H1 (cell line): Measurements from ENCODE around the gene MAGI1. TPM values are rescaled to one million over a fixed set of nuclear protein-coding genes. Genes with fewer than 3 reads are reported as not detected.

Experiments
- CTCF ChIA-PET: fragments of 300-600 bp; sonication (Branson Sonifier 250); formaldehyde crosslinking; loops from one replicate; lab custom pipeline; 2021; ENCODE audit not compliant: partially characterized antibody; lab: Charles Lee
- POLR2A ChIA-PET: fragments of 300-600 bp; sonication (Branson Sonifier 250); formaldehyde crosslinking; loops from one replicate; lab custom pipeline; 2021; ENCODE audit warnings: inconsistent platforms; ENCODE audit not compliant: partially characterized antibody; lab: Charles Lee
- DNase-seq, 2 experiments: peaks; one replicate each; pipeline versions ENCODE4 v3.0.0 to v3.0.0-alpha.2; 2010 to 2022; ENCODE audit warnings: low spot score in 2 of 2, low read depth in 1 of 2, mixed read lengths in 1 of 2
- FAIRE-seq: peaks from 2 replicates; lab custom pipeline; 2011; peaks lifted over from hg19 to GRCh38; lab: Jason Lieb, UNC
- H2AFZ ChIP-seq: 2 replicates; pipeline ENCODE4 v1.8.1; 2012; ENCODE audit warnings: low read length, inconsistent platforms
- H2AK5ac ChIP-seq: 2 replicates; pipeline ENCODE4 v1.6.1; 2013; ENCODE audit warnings: low read depth, low read length
- H2BK120ac ChIP-seq: replicated peaks from 2 replicates; pipeline ENCODE3; 2013; ENCODE audit warnings: low read depth, low read length, inconsistent platforms
- H2BK12ac ChIP-seq: 2 replicates; pipeline ENCODE4 v1.6.1; 2013; ENCODE audit warnings: low read depth, low read length
- H2BK15ac ChIP-seq: 2 replicates; pipeline ENCODE4 v1.6.1; 2013; ENCODE audit warnings: low read length
- H2BK20ac ChIP-seq: 2 replicates; pipeline ENCODE4 v1.6.1; 2013; ENCODE audit warnings: low read length
- H2BK5ac ChIP-seq: 2 replicates; pipeline ENCODE4 v1.6.1; 2013; ENCODE audit warnings: low read depth, low read length
- H3K14ac ChIP-seq: 2 replicates; pipeline ENCODE4 v1.6.1; 2013; ENCODE audit warnings: inconsistent platforms; ENCODE audit not compliant: insufficient read length
- H3K18ac ChIP-seq: 2 replicates; pipeline ENCODE4 v1.6.1; 2013; ENCODE audit warnings: low read length; ENCODE audit errors: extremely low read depth
- H3K23ac ChIP-seq: 2 replicates; pipeline ENCODE4 v1.6.1; 2013; ENCODE audit warnings: inconsistent platforms; ENCODE audit not compliant: insufficient read length
- H3K23me2 ChIP-seq: 2 replicates; pipeline ENCODE4 v1.6.1; 2013; ENCODE audit warnings: low read depth, low read length
- H3K27ac ChIP-seq: 2 replicates; pipeline ENCODE4 v1.6.1; 2011; ENCODE audit warnings: low read depth, low read length, inconsistent platforms
- H3K27me3 ChIP-seq, 4 experiments: replicated peaks in 1 of 4; 1 replicate in 1 of 4; 2 replicates in 3 of 4; pipeline versions ENCODE4 v1.6.1 to v1.8.1; 2011 to 2013; ENCODE audit warnings: low read length in 3 of 4, mild to moderate bottlenecking in 3 of 4, inconsistent platforms in 2 of 4, mixed read lengths in 2 of 4, moderate library complexity in 1 of 4; ENCODE audit not compliant: control insufficient read depth in 3 of 4, insufficient read depth in 3 of 4; ENCODE audit errors: extremely low read depth in 1 of 4
- H3K36me3 ChIP-seq, 4 experiments: 2 replicates each; pipeline versions ENCODE4 v1.6.1 to v1.8.1; 2011 to 2013; ENCODE audit warnings: mild to moderate bottlenecking in 4 of 4, low read length in 3 of 4, moderate library complexity in 2 of 4, control low read depth in 1 of 4, inconsistent platforms in 1 of 4; ENCODE audit not compliant: insufficient read depth in 4 of 4, control insufficient read depth in 2 of 4
- H3K4ac ChIP-seq: replicated peaks from 2 replicates; pipeline ENCODE3; 2013; ENCODE audit warnings: low read length, low read depth, mixed read lengths, inconsistent platforms; ENCODE audit not compliant: insufficient read length
- H3K4me1 ChIP-seq, 4 experiments: replicated peaks in 1 of 4; 1 replicate in 1 of 4; 2 replicates in 3 of 4; pipeline versions ENCODE4 v1.6.1 to v1.8.1; 2011 to 2013; ENCODE audit warnings: low read length in 3 of 4, inconsistent platforms in 2 of 4, mixed read lengths in 1 of 4; ENCODE audit not compliant: insufficient read depth in 4 of 4, control insufficient read depth in 3 of 4
- H3K4me2 ChIP-seq, 2 experiments: 2 replicates each; pipeline versions ENCODE4 v1.6.1 to v1.8.1; 2011 to 2013; ENCODE audit warnings: low read depth in 2 of 2, low read length in 2 of 2, control low read depth in 1 of 2, inconsistent platforms in 1 of 2, mild to moderate bottlenecking in 1 of 2; ENCODE audit not compliant: insufficient read depth in 1 of 2
- H3K4me3 ChIP-seq, 4 experiments: fragments of 200-600, 300-600 bp in 1 of 4; sonication (generic), shearing (Covaris generic), sonication (Bioruptor Twin) in 1 of 4; 2 replicates each; pipeline versions ENCODE4 v1.5.1 to v1.8.1; 2011 to 2016; ENCODE audit warnings: low read length in 4 of 4, low read depth in 3 of 4, control low read depth in 2 of 4, inconsistent platforms in 2 of 4, mild to moderate bottlenecking in 2 of 4, mixed read lengths in 1 of 4, moderate library complexity in 1 of 4; ENCODE audit not compliant: insufficient read depth in 2 of 4; ENCODE audit errors: extremely low read depth in 1 of 4
- H3K56ac ChIP-seq: replicated peaks from 2 replicates; pipeline ENCODE3; 2013; ENCODE audit warnings: low read depth, mild to moderate bottlenecking, mixed read lengths, low read length, inconsistent platforms; ENCODE audit not compliant: insufficient read length
- H3K79me1 ChIP-seq: 2 replicates; pipeline ENCODE4 v1.6.1; 2013; ENCODE audit warnings: low read depth, low read length, control low read depth
- H3K79me2 ChIP-seq, 2 experiments: 2 replicates each; pipeline versions ENCODE4 v1.6.1 to v1.8.1; 2012 to 2013; ENCODE audit warnings: low read length in 2 of 2, mild to moderate bottlenecking in 2 of 2, inconsistent platforms in 1 of 2; ENCODE audit not compliant: insufficient read depth in 2 of 2, control insufficient read depth in 1 of 2
- H3K9ac ChIP-seq, 4 experiments: replicated peaks in 1 of 4; 1 replicate in 1 of 4; 2 replicates in 3 of 4; pipeline versions ENCODE4 v1.6.1 to v1.8.1; 2011 to 2013; ENCODE audit warnings: low read depth in 3 of 4, low read length in 3 of 4, control low read depth in 2 of 4, mild to moderate bottlenecking in 2 of 4, moderate library complexity in 2 of 4, inconsistent platforms in 1 of 4; ENCODE audit errors: extremely low read depth in 1 of 4
- H3K9me3 ChIP-seq, 2 experiments: 2 replicates each; pipeline versions ENCODE4 v1.6.1 to v1.8.1; 2012 to 2013; ENCODE audit warnings: mild to moderate bottlenecking in 2 of 2, moderate library complexity in 2 of 2, control low read depth in 1 of 2, inconsistent platforms in 1 of 2, low read depth in 1 of 2, low read length in 1 of 2, mixed read lengths in 1 of 2; ENCODE audit not compliant: insufficient read depth in 2 of 2
- H4K20me1 ChIP-seq, 2 experiments: replicated peaks in 1 of 2; 2 replicates each; pipeline versions ENCODE3 to v1.8.1; 2011 to 2013; ENCODE audit warnings: inconsistent platforms in 2 of 2, low read length in 2 of 2, mild to moderate bottlenecking in 1 of 2; ENCODE audit not compliant: insufficient read depth in 2 of 2, control insufficient read depth in 1 of 2
- H4K5ac ChIP-seq: 2 replicates; pipeline ENCODE4 v1.6.1; 2013; ENCODE audit warnings: low read length, low read depth, mixed read lengths, inconsistent platforms; ENCODE audit not compliant: insufficient read length
- H4K8ac ChIP-seq: 2 replicates; pipeline ENCODE4 v1.8.0; 2013; ENCODE audit warnings: mild to moderate bottlenecking, moderate library complexity, low read length, inconsistent platforms; ENCODE audit not compliant: insufficient read depth; ENCODE audit errors: extremely low read depth
- H4K91ac ChIP-seq: replicated peaks from 2 replicates; pipeline ENCODE3; 2013; ENCODE audit warnings: low read length, mixed read lengths, inconsistent platforms; ENCODE audit not compliant: insufficient read length
- CBX5 ChIP-seq: fragments of 300-800, 300-1000 bp; sonication (generic); IDR thresholded peaks from 2 replicates; pipeline ENCODE4 v1.7.1; 2016; ENCODE audit warnings: antibody characterized with exemption, low read length, low read depth
- EZH2 ChIP-seq: fragments of 200-600 bp; sonication (generic); IDR thresholded peaks from 2 replicates; pipeline ENCODE4 v1.7.1; 2012; ENCODE audit warnings: low read depth, mild to moderate bottlenecking, moderate library complexity, low read length, inconsistent platforms; ENCODE audit not compliant: severe bottlenecking
- WGBS, 2 experiments: shearing (Covaris generic) in 1 of 2; methylation state at CpG; one replicate each; pipeline versions ENCODE4 v1.1.6 to v1.1.7; 2013 to 2015; ENCODE audit warnings: low lambda C conversion rate in 2 of 2, mixed read lengths in 2 of 2, inconsistent platforms in 1 of 2, low coverage in 1 of 2, missing lambda C conversion rate in 1 of 2; ENCODE audit not compliant: insufficient replicate concordance in 2 of 2, insufficient coverage in 1 of 2, insufficient read length in 1 of 2; ENCODE audit errors: extremely low coverage in 1 of 2, missing lambda C conversion rate in 1 of 2; 5-methylcytosine and 5-hydroxymethylcytosine counted together
- polyA plus RNA-seq, 7 experiments: library from polyadenylated mRNA; depleted of rRNA in 3 of 7; stranded (reverse) in 5 of 7; unstranded in 2 of 7; fragments of >200 nt in 5 of 7; fragments of 200-250 nt in 2 of 7; gene quantifications; 1 replicate in 5 of 7; 2 replicates in 1 of 7; 4 replicates in 1 of 7; pipeline versions ENCODE4 v1.2.1 to v1.2.3, GENCODE V29; 2011 to 2013; ENCODE audit warnings: missing spikeins in 2 of 7, mixed read lengths in 2 of 7
- total RNA-seq: library from RNA; stranded (reverse); fragmentation: NEBNext Ultra II Directional; extraction: Animal tissue kit (Norgen Biotek cat#: 25700); gene quantifications from 2 replicates; pipeline ENCODE4 v1.2.1, GENCODE V29; 2021

The MAGI1 gene
- total and polyA plus RNA-seq, 2 of the 8 experiments (the other 6 are each of a cell fraction or from before 2014, with no cell fraction given): 19.8 to 78.0 TPM

DNA sequence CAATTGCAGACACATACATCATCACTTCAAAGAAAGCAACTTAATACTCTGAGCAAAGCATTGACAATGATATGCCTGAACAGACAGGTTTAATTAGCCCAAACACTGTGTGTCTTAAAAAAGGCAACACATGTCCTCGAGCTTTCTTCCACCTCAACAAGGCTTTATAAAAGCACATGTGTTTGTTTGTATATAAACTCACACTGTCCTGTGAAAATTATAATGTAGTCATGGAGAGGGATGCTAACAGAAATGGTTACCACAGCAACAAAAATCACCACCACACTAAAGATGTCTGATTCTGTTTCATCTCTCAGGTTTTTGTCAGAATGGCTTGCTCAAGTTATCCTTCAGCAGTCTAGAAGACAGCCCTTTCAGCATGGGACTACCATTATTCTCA is 314.7 kb downstream of the MAGI1 start:
- Histone ChIP-seq H4K8ac (no peak overlapping the region), H3K36me3 (no peaks in the 10 kb centered on the region), H3K18ac (no peak overlapping the region), H3K23me2 (no peaks in the 10 kb centered on the region), H2BK120ac (no peak overlapping the region), H2AK5ac (no peak overlapping the region), H3K56ac (no peak overlapping the region), H3K79me2 (no peaks in the 10 kb centered on the region), H3K27me3 (no peaks in the 10 kb centered on the region), H2BK12ac (no peak overlapping the region), H3K4me3 (no peak overlapping the region), H3K14ac (no peak overlapping the region), H3K23ac (no peak overlapping the region), H3K9ac (no peak overlapping the region), H3K4me2 (no peak overlapping the region), H3K79me1 (no peaks in the 10 kb centered on the region; the same call in 1 of the 2 replicates), H4K91ac (no peak overlapping the region), H4K20me1 (no peaks in the 10 kb centered on the region), H4K5ac (no peak overlapping the region), H2BK15ac (no peak overlapping the region), H3K9me3 (no peaks in the 10 kb centered on the region), H2BK20ac (no peak overlapping the region), H3K4me1 (peaks cover 0 to 27% (median 9%) of the 10 kb centered on the region in 4 experiments; a peak in 5 of 7 replicates), H2AFZ (no peak overlapping the region), H2BK5ac (no peak overlapping the region), H3K4ac (no peak overlapping the region), H3K27ac (no peak overlapping the region)
- CTCF ChIA-PET: interaction anchor here (1.4 kb wide), 1 partner anchor 8 kb away, joined by 3 read pairs; no protein-coding TSS in a partner anchor
- TF ChIP-seq EZH2 (no peak), CBX5 (no peak)
- POLR2A ChIA-PET: no interaction called here
- FAIRE-seq: no peak
- DNase-seq: no peak
- WGBS, 2 experiments: 94% methylated on average over 1 of the region's 1 CpG; no CpG with 5 or more reads in 1 of the 2 experiments
